Epithelial cell of esophagus (primary cell): ENCODE data around the gene CUL9.

Experiments
- DNase-seq: peaks from one replicate; pipeline ENCODE4 v3.0.0; 2010; ENCODE audit warnings: low read depth
- H3K4me3 ChIP-seq: 2 replicates; pipeline ENCODE4 v1.5.1; 2011; ENCODE audit warnings: mild to moderate bottlenecking, low read length, control low read depth
- CTCF ChIP-seq: IDR thresholded peaks from 2 replicates; pipeline ENCODE4 v1.5.1; 2011; ENCODE audit warnings: low read depth, mild to moderate bottlenecking, low read length, control low read depth, inconsistent platforms; ENCODE audit not compliant: insufficient read depth; ENCODE audit errors: missing control alignments

Gene CUL9

GRCh38 chr6:43228951-43229802 is 47.2 kb downstream of the CUL9 start, which contains the start of gene DNPH1:
DNPH1 (minus strand) TSS chr6:43229481; CDS start chr6:43229456, 25 bp downstream.
- peak; percentile 33 for TF ChIP-seq CTCF
- peak within 1 kb of the TSS; percentile 67 for H3K4me3 ChIP-seq
- DNase-seq, result peak; percentile 78

GRCh38 chr6:43229803-43230620 is 48.0 kb downstream of the CUL9 start:
- no peak for TF ChIP-seq CTCF

GRCh38 chr6:43231053-43231452 is 49.1 kb downstream of the CUL9 start:
- no peak for DNase-seq
- no peak overlapping the region for H3K4me3 ChIP-seq
- no peak for TF ChIP-seq CTCF

More at GRCh38 chr6:43229803-43230620, 48.0 kb downstream of the CUL9 start:
- H3K4me3 ChIP-seq, result no peak overlapping the region
- no peak for DNase-seq

GRCh38 chr6:43231735-43232450 is 49.9 kb downstream of the CUL9 start:
- TF ChIP-seq CTCF, result no peak
- no peak for DNase-seq
- no peak overlapping the region for H3K4me3 ChIP-seq

GRCh38 chr6:43235841-43236240 is 53.8 kb downstream of the CUL9 start:
- TF ChIP-seq CTCF, result no peak
- no peak for DNase-seq
- no peak overlapping the region for H3K4me3 ChIP-seq

GRCh38 chr6:43239054-43239453 is 57.1 kb downstream of the CUL9 start:
- TF ChIP-seq CTCF, result no peak
- no peak for DNase-seq
- H3K4me3 ChIP-seq, result no peak overlapping the region
